Fibroblast of peridontal ligament (primary cell): ENCODE measurements around the gene NR1H4.
"Not testable (repeated sequence)": the region's sequence is repeated elsewhere in the genome, so short reads cannot be mapped to it uniquely, and the experiment has no call there.

ENCODE experiments used
- DNase-seq: peaks from one replicate; pipeline ENCODE4 v3.0.0-alpha.2; 2010; ENCODE audit errors: extremely low read depth

NR1H4 gene

DNA sequence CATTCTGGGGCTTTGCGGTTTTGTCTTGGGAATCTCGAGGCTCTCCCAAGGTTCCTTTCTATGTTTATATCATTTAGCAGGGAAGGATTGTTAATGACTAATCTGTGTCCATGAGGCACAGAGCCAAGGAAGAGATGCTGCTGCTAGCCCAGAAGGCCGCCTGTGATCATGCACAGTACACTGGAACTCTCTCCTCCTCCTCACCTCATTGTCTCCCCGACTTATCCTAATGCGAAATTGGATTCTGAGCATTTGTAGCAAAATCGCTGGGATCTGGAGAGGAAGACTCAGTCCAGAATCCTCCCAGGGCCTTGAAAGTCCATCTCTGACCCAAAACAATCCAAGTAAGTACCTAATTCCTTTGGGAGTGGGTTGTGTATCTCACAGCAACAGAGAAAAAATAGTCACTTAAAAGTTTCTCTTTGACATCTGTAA, at the start of gene NR1H4:
NR1H4 (plus strand) TSS at position 151 of the 435 bp plus-strand sequence. CDS start 19,458 bp downstream, outside the sequence.
- peak; percentile 58 for DNase-seq

DNA sequence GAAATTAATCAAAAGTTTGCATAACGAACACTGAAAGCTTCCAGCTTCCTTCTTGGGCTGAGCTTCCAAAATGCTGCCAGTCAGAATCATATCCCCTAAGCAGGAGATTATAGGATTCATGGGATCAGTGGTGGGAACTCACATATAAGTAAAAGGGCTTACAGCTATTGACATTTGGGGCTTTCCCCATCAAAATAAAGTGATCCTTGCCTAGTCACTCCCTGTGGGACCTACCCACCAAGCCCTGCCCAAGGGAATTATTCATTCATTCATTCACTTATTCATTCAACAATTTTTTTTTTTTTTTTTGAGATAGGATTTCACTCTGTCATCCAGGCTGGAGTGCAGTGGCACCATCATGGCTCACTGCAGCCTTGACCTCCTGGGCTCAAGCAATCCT, 47.5 kb upstream of the NR1H4 start:
- no peak for DNase-seq

DNA sequence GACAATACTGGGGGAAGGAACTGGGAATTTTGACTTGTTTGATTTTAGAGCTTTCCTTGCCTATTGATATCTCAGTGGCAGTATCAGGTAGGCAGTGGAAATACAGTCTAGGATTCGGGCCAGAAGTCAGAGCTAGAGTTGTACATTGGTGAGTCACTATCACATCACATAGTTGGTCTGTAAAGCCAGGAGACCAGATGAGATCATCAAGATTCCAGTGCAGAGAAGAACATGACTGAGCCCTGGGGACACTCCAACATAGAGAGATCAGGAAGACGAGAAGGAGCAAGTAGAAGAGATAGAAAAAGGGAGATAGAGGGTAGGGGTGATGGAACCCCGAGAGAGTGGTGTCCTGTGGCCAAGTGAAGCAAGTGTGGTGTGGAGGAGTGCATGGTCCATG, 46.6 kb upstream of the NR1H4 start:
- peak; percentile 24 for DNase-seq

DNA sequence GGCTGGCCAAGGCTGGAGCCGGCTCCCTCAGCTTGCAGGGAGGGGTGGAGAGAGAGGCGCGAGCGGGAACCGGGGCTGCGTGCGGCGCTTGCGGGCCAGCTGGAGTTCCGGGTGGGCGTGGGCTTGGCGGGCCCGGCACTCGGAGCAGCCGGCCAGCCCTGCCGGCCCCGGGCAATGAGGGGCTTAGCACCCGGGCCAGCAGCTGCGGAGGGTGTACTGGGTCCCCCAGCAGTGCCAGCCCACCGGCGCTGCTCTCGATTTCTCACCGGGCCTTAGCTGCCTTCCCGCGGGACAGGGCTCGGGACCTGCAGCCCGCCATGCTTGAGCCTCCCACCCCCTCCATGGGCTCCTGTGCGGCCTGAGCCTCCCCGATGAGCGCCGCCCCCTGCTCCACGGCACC, 43.4 kb upstream of the NR1H4 start:
- DNase-seq, result not testable (repeated sequence)

DNA sequence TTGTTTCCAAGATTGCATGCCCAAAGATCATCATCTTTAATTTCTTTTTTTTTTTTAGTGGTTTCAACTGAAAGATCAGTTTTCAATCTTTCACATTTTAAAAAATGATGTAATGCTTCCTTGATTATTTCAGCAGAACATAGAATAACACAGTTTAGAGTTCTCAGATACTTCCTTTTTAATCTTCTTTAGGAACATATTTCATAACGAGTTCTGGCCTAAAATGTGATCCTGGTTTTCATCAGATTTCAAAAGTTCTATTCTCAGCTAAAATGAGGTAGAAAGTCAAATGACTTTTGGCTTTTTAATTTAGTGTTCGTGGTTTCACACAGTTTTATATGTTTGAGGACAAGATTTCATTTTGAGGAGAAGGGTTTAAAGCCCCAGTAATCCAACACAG, 40.0 kb upstream of the NR1H4 start:
- no peak for DNase-seq

DNA sequence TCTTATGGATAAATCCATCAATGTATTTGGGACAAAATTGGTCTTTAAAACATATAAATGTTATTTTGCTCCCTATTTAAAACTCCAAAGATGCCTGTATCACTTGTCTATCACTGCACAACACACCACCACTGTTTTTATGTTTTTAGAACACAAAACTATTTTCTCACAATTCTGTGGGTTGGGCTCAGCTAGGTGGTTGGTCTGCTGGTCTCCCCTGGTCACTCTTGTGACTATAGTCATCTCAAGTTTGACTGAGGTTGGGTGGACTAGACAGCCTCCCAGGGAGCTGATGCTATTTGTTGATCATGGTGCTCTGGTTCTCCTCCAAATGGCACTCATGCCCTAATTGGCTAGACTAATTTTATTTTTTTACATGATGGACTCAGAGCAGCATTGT, 39.5 kb upstream of the NR1H4 start:
- no peak for DNase-seq

DNA sequence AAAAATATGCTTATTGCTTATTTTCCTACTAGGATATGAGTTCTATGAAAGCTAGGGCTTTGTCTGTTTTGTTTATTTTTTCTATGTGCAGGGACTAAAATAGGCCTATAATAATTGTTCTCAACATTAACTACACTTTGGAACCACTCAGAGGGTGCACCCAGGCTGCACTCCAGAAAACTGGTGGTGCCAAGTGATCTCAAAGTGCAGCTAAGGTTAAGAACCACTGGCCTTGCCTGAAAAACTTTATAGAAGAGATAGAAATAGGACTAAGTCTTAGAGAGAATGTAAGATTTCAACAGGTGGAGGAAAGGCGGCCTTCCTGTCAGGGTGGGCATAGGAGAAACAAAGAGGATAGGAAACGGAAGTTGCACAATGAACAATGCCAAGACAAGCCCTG, 37.7 kb upstream of the NR1H4 start:
- no peak for DNase-seq

DNA sequence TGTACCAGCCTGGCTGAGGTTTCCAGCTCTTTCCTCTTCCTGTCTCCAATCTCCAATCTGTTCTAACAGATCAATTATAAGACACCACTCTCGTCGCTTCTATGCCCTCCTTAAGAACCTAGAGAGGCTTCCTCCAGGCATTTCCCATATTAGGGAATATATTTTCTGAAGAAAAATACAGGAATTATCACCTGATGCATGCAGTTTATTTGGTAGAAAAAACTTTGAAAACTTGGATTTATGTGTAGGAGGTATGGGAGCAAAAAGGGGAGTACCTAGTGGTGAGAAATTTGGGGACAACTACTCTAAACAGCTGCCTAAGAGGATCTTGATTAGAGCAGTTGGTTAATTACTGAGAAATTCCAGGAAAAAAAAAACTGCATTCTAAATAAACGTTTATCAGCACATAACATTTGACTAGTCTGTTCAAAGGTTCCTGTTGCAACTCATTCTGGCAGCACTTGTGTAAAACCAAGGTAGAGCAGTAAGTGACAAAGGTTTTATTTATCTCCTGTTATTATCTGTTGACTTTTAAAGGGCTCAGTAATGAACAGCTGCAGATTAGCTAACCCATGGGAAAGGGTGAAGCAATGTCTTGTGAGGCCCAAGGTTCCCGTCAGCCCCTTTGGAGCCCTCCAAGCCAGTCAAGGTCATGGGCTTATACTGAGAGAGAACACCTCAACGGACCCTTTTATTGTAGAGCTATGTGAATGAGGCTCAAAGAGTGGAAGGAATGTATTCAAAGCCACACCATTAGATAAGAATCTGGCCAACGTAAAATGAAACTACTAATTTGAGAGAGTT, 36.4 kb upstream of the NR1H4 start:
- DNase-seq, result no peak

DNA sequence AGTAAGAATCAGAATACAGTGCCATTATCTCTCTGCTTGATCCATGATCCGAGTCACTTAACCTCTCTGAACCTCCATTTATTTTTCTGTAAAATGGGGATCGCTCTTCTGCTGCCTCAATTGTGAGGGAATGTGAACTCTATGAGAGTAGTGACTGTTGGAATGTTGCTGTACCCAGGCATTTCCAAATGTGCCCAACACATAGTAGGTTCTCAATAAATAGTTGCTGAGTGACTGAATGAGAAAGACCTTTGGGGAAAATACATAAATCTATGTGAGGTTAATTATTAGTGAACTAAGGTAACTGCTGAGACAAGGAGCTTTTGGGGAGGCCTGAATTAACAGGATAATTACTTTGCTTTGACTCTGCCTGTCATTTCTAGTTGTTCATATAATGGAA, 33.9 kb upstream of the NR1H4 start:
- DNase-seq, result no peak

DNA sequence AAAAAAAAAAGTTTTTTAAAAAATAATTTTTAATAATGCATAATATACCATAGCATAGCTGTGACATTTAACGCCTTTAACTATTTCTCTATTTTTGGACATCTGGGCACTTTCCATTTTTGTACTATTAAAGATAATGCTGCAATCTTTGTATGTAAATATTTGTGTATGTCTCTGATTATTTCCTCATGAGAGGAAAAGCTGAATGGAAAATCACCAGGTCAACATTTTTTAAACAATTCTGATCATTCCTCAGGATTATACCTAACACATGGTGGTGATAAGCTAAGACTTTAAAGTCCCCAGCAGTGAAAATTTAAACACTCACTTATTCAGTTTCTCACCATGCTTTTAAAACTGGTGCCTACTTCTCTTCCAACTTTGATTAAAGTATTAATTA, 31.3 kb upstream of the NR1H4 start:
- no peak for DNase-seq

DNA sequence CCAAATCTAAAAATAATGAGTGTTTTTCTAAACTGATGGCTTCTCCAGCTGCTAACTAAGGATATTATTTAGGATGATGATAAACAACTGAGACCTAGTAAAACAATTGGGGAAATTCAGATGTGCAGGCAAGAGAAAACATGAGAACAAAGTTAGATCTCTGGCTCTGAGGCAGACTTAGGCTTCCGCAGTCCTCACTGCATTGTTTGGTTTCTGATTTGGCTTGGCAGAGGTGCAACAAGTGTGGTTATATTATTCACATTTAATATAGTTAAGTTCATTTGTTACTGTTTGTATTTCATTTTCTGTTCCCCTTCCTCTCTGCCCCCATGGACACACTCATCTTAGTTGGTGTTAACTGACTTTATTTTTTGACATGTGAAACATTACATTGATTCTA, 30.2 kb upstream of the NR1H4 start:
- no peak for DNase-seq

DNA sequence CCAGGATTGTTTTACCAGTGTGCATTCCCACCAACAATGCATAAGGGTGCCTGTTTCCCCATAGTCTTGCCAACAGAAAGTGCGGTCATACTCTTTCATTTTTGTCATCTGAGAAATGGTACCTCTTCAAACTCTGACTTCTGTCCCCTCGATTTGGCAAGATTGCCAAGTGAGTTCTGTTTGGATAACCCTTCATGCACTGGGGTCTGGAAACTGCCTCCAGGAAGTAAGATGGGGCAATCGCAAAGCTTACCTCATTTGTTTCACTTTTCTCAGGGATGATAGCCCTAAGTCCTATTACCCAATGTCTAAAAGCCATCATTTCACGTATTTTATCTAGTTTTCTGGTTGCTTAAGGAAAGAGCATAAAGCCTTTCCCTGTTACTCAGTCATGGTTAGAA, 28.6 kb upstream of the NR1H4 start:
- no peak for DNase-seq

DNA sequence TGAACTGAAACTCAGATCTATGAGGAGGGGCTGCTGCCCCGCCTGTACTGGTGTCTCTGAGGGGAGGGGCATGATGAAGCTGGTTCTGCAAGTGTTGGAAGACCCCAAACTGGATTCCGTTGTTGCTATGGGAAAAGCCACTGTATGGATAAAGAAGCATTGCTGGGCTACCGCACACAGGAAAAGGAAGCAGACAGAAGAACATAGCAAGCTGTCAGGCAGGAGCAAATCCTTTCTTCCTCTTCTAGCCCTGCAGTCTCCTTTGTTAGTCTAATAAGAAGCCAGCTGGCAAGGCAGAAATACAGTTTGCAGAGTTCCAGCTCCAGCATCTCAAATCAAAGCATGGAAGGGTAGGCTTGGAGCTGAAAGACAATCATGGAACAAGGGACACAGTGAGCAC, 26.3 kb upstream of the NR1H4 start:
- DNase-seq, result no peak

DNA sequence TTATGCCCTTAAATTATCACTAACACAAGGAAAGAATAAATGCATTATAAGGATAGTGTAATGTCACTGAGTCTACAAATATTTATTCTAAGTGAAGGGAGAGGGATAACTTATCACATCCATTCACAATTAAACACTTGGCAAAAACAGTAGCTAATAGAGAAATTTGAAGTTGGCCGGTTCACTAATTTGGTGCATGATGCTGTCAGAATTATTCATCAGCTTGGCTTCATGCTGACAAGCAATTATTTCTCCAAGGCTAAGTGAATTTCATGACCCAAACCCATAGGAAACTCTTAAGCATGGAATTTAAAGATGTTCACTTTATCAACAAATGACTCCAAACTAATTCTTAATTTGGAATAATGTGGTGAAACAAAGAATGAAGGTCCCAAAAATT, 25.0 kb upstream of the NR1H4 start:
- no peak for DNase-seq

DNA sequence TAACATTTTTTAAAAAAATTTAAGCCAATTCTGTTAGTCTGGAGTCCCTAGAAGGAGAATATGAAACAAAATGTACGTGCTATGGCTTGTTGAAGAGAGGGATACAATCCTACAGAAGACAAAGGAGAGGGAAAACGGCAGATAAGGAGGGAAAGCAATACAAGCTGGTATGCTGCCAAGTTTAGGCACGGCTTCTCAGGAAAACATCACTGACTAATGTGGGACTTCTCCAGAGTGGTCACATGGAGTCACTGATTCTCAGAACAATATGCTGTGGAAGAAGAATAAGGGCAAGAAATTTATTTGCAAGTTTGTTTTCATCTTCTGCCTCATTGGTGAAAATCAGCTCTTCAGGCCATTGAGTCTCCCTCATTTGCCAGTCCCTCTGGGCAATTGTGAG, 22.9 kb upstream of the NR1H4 start:
- no peak for DNase-seq

DNA sequence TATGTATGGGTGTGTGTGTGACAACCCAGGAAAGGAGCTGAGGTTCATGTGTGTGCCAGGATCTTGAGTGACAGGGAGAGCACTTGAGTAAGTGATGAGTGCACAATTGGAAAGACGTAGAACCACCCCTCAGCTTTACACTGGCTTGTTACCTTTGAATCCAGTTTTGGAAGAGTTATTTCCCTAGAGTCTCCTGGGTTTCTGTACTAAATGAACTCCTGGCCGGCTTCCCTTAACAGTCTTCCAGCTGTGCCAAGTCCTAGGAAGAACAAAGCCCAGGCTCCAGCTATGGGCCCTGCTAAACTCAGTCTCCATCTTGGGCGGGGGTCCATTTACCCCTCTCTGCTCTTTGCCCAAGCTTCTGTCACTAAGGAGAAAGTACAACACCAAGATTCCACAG, 19.7 kb upstream of the NR1H4 start:
- no peak for DNase-seq

DNA sequence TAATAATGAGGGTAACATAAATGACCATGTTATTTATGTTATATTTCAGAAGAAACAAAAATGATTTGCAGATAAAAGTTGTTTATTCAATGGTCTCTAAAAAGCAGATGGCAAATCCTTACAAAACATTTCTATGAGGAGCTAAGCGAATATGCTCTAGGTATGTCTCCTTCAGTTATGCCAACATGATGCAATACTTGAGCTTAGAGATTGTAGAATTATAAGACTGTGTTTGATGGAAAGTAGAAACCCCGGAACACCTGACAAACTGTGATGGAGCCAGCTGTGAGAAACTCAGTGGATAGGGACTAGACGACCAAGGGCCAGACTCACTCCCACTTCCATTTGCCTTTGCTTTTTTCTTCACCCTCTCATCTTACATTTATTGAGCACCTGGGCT, 17.8 kb upstream of the NR1H4 start:
- no peak for DNase-seq

DNA sequence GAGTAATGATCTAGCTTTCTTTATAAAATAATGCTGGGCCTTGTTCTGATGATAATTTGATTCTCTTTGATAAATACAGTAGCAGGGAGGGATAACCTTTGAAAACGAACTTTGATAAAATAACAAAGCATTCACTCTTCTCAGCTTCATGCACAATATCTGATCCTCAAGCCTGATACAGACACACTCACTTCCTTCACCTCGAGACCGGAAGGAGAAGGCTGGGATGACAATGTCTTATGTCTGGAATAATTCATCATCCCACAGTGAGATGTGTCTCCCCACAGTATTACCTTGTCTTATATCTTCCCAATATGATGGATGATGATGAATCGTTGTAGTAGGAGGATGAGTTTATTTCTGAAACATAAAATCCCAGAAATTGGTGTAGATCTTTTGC, 15.5 kb upstream of the NR1H4 start:
- DNase-seq, result no peak

DNA sequence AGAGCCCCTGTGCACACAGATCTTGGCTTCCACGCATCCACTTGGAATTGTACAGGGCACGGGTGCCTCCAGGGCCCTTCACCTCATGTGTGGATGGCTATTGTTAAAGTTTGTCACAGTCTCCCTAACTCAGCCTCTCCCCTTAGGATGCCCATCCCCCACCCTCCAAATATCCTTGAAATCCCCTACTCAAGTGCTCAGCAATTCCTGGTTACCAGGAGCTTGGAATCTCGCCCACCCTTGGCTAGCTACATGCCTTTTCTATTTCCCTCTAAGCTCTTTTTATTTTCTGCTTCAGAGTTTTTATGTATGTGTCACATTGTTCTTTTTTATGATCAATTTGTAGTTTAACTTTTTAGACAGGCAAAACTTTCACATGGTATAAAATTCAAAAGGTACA, 13.0 kb upstream of the NR1H4 start:
- DNase-seq, result no peak

DNA sequence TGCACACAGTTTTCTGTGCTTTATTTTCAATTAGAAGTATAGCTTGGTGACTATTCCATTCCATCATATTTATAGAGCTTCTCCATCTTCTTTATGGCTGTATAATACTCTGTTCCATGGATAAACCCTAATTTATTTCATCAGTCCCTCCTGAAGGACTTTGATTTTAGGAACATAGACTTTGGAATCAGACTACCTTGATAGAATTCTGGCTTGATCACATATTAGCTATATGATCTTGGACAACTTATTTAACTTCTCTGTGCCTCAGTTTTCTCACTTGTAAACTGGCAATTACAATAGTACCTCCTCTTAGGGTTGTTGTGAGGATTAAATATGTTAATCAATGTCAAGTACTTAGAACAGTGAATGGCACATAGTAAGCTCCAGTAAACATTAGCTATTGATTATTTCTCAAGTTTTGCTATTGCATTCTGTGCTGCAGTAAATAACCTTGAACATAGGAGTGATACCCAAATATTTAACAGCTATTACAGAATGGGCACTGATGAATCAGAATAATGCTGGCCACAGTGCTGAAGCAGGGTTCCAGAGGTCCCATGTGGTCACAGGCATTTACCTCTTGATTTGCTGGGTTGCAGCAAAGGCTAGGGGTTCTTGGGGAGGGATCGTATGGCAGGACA, 12.2 kb upstream of the NR1H4 start:
- DNase-seq, result no peak

DNA sequence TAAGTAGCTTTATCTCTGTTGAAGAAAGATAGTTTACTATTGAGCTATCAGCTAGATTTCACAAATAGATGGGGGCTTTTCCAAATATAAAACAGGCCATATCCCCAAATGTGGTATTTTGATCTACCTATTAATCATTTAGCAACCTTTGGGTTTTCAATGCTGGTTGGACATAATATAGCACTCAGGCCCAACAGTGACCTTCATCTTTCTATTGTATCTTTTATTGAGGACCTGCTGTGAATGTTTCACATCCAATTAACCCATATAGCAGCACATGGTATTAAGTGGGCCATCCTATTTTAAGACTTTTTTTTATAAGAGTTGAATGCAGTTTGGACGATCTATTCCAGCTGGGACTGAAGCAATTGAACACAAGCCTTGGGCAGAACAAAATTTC, 10.0 kb upstream of the NR1H4 start:
- DNase-seq, result no peak

DNA sequence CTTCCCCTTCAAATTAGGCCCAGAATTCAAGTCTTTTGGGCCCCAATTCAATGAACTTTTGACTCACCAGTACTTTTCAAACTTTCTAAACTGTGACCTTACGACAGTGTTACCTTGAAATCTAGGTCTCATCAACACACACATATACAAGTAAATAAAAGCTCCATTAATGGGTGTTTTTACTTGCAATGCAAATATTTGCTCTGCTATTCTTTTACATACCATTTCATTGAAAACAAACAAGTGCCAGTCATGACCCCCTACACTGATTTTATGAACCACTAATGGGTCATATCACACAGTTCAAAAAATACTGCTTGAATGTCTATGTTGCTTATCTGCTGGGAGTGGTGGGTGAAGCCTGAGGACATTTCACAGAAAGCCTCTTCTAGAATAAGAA, 9.1 kb upstream of the NR1H4 start:
- no peak for DNase-seq

DNA sequence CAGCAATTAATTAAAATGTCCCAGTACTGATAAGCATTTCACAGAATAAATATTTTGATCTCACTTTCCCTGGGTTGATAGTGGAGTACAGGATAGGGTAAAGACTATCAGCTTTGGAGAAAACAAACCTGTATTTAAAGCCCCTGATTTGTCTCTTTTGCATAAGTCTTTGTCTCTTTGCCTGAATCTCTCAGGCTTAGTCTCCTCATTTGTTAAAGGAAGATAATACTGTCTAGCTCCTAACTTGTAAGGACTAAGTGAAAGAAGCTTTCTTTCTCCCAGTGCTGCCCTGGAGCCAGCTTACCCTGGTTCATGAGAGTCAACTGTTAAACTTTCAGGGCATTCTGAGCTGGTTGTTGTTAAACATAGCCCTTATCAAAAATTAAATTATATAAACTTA, 5.5 kb upstream of the NR1H4 start:
- no peak for DNase-seq

DNA sequence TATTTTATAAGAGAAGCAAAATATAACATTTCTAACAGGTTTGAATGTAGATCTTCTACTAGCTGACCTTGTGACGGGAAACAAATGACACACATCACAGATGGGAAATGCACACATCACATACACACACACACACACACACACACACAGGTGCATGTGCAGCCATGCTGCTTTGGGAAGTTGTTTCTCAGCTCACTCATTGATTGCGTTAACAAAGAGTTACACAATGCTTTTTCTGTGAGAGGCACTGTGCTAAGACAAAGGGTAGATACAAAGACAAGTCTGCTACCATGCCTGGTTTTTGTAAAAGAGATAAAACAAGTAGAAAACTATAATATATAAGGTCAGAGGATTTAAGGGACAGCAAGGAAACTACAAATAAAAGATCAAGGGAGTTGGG, 1.3 kb upstream of the NR1H4 start:
- no peak for DNase-seq
